Naive B cell (primary cell): ENCODE measurements around the gene ME3. TPM values are rescaled to one million over a fixed set of nuclear protein-coding genes. Genes with fewer than 3 reads are reported as not detected.

Source experiments
- ATAC-seq, 2 donors: fragments of 150-1000 bp; cut with Tn5 transposase; 2 replicates each; pipeline ENCODE4 v1.10.0; 2021; ENCODE audit warnings: low read depth in 2 of 2, mild to moderate bottlenecking in 2 of 2, moderate library complexity in 2 of 2
- DNase-seq: peaks from one replicate; pipeline ENCODE4 v3.0.0; 2022
- H3K27ac Mint-ChIP-seq, 6 donors: one replicate each; pipeline ENCODE4 v1.8.0; 2020 to 2022; ENCODE audit warnings: mild to moderate bottlenecking in 6 of 6, mixed read lengths in 6 of 6, moderate library complexity in 5 of 6, inconsistent platforms in 2 of 6
- H3K27me3 Mint-ChIP-seq, 3 donors: one replicate each; pipeline ENCODE4 v1.8.0; 2021 to 2022; ENCODE audit warnings: mixed read lengths in 3 of 3, mild to moderate bottlenecking in 1 of 3
- H3K36me3 Mint-ChIP-seq, 2 donors: one replicate each; pipeline ENCODE4 v1.8.0; 2020 to 2022; ENCODE audit warnings: mixed read lengths in 2 of 2, inconsistent platforms in 1 of 2, mild to moderate bottlenecking in 1 of 2
- H3K4me1 Mint-ChIP-seq, 3 donors: one replicate each; pipeline ENCODE4 v1.8.0; 2020 to 2022; ENCODE audit warnings: mixed read lengths in 3 of 3, inconsistent platforms in 1 of 3, mild to moderate bottlenecking in 1 of 3, moderate library complexity in 1 of 3
- H3K4me3 Mint-ChIP-seq, 8 donors: one replicate each; pipeline ENCODE4 v1.8.0; 2020 to 2022; ENCODE audit warnings: mild to moderate bottlenecking in 8 of 8, mixed read lengths in 8 of 8, moderate library complexity in 8 of 8, inconsistent platforms in 2 of 8
- H3K9me3 Mint-ChIP-seq, 7 donors: one replicate each; pipeline ENCODE4 v1.8.0; 2020 to 2022; ENCODE audit warnings: mixed read lengths in 7 of 7, mild to moderate bottlenecking in 5 of 7, inconsistent platforms in 2 of 7, moderate library complexity in 1 of 7
- polyA plus RNA-seq, 6 donors: library from polyadenylated mRNA; unstranded; fragments of 300-500 nt; fragmentation: Illumina TruSeq; gene quantifications; one replicate each; pipeline ENCODE4 v1.2.3, GENCODE V29; 2021; ENCODE audit warnings: low read depth in 6 of 6

The ME3 gene
- polyA plus RNA-seq, 6 donors from 2014 or later, result not detected

DNA sequence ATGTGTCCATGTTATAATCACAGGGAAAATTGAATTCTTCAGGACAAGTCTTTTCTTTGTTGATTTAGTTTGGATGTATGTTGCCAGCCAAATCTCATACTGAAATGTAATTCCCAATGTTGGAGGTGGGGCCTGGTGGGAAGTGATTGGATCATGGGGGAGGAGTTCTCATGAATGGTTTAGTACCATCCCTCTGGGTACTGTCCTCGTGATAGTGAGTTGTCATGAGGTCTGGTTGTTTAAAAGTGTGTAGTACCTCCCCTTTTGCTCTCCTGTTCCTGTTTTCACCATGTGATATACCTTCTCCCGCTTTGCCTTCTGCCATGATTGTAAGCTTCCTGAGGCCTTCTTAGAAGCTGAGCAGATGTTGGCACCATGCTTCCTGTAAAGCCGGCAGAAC is 197.4 kb downstream of the ME3 start:
- ATAC-seq (no peak), DNase-seq (no peak)
- peaks cover 0 to 8% (median 0%) of the 10 kb centered on the region in 3 donors for H3K27me3 Mint-ChIP-seq
- H3K4me3 Mint-ChIP-seq, result no peak overlapping the region
- peaks cover 0 to 6% (median 0%) of the 10 kb centered on the region in 3 donors for H3K4me1 Mint-ChIP-seq
- no peaks in the 10 kb centered on the region for H3K9me3 Mint-ChIP-seq
- no peak overlapping the region for H3K27ac Mint-ChIP-seq
- no peaks in the 10 kb centered on the region for H3K36me3 Mint-ChIP-seq

- Mint-ChIP-seq H3K36me3 (no peaks in the 10 kb centered on the region), H3K27ac (peak overlapping the region in 1 of 6 donors; percentile 16), H3K9me3 (no peaks in the 10 kb centered on the region), H3K4me3 (no peak overlapping the region), H3K27me3 (peaks cover 0 to 8% (median 0%) of the 10 kb centered on the region in 3 donors), H3K4me1 (peaks cover 0 to 6% (median 0%) of the 10 kb centered on the region in 3 donors)
- ATAC-seq, result no peak
- DNase-seq, result no peak
Measured at GRCh38 chr11:86473991-86474833, 198.2 kb downstream of the ME3 start.

DNA sequence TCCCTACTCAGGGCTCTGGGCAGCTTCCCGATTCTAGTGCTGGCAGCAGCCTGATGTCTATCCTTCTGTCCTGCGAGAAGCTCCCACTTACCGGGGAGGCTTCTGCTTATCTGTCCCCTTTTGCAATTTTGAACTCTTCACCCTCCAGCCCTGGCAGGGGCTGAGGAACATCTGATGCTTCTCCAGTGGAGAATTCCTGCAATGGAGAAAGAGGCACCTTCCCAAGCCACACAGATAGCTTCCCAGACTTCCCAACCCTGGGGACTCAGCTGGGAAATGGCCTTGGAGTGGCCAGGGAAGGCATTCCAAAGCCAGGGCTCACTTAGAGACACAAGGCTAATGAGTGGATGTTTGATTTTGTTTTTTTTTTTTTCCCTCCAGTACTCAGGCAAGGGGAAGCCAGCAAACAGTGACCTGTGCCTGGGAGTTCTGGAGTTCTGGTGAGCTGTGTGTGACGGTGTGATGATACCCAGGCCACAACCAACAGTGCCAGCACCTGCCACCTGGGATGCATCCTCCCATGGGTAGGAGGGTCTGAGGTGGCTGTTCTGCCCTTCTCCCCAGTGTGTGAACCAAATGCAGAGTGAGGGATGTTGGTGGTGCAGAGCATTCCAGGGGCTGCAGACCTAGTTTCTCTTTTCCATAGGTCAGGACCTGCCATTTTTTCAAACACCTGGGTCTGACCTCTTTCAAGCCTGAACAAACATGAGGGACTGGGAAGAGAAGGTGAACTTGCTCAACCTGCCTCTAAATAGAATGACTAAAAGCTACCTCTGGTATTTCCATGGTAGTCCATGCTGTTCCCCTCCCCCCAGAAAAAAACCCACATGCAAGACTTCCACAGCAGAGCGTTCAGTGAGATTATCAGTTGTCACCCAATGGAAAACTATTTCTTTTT is 202.7 kb downstream of the ME3 start:
- peaks cover 0 to 6% (median 0%) of the 10 kb centered on the region in 3 donors for H3K4me1 Mint-ChIP-seq
- no peak overlapping the region for H3K27ac Mint-ChIP-seq
- H3K27me3 Mint-ChIP-seq, result peaks cover 0 to 8% (median 0%) of the 10 kb centered on the region in 3 donors
- no peak for ATAC-seq
- H3K4me3 Mint-ChIP-seq, result no peak overlapping the region
- no peak for DNase-seq
- no peaks in the 10 kb centered on the region for H3K9me3 Mint-ChIP-seq
- no peaks in the 10 kb centered on the region for H3K36me3 Mint-ChIP-seq

GRCh38 chr11:86468169-86468568 is 204.2 kb downstream of the ME3 start:
- Mint-ChIP-seq H3K27me3 (peaks cover 0 to 8% (median 0%) of the 10 kb centered on the region in 3 donors), H3K4me1 (peaks cover 0 to 6% (median 0%) of the 10 kb centered on the region in 3 donors), H3K4me3 (no peak overlapping the region), H3K27ac (no peak overlapping the region), H3K9me3 (no peaks in the 10 kb centered on the region), H3K36me3 (no peaks in the 10 kb centered on the region)
- no peak for DNase-seq
- no peak for ATAC-seq

GRCh38 chr11:86464509-86465221 is 207.8 kb downstream of the ME3 start:
- DNase-seq (no peak), ATAC-seq (no peak)
- no peak overlapping the region for H3K27ac Mint-ChIP-seq
- no peaks in the 10 kb centered on the region for H3K9me3 Mint-ChIP-seq
- H3K4me1 Mint-ChIP-seq, result no peaks in the 10 kb centered on the region
- H3K36me3 Mint-ChIP-seq, result no peaks in the 10 kb centered on the region
- no peak overlapping the region for H3K4me3 Mint-ChIP-seq
- no peaks in the 10 kb centered on the region for H3K27me3 Mint-ChIP-seq

- Mint-ChIP-seq H3K9me3 (no peaks in the 10 kb centered on the region), H3K36me3 (no peaks in the 10 kb centered on the region), H3K27ac (no peak overlapping the region), H3K4me3 (no peak overlapping the region), H3K4me1 (no peaks in the 10 kb centered on the region), H3K27me3 (no peaks in the 10 kb centered on the region)
- DNase-seq, result no peak
- no peak for ATAC-seq
Measured at GRCh38 chr11:86463955-86464354, 208.5 kb downstream of the ME3 start.

GRCh38 chr11:86463120-86463519 is 209.3 kb downstream of the ME3 start:
- Mint-ChIP-seq H3K4me3 (no peak overlapping the region), H3K27ac (no peak overlapping the region), H3K9me3 (no peaks in the 10 kb centered on the region), H3K36me3 (no peaks in the 10 kb centered on the region), H3K4me1 (no peaks in the 10 kb centered on the region), H3K27me3 (no peaks in the 10 kb centered on the region)
- DNase-seq (no peak), ATAC-seq (no peak)

GRCh38 chr11:86461892-86462291 is 210.5 kb downstream of the ME3 start:
- ATAC-seq (no peak), DNase-seq (no peak)
- H3K4me1 Mint-ChIP-seq, result no peaks in the 10 kb centered on the region
- no peak overlapping the region for H3K27ac Mint-ChIP-seq
- H3K27me3 Mint-ChIP-seq, result no peaks in the 10 kb centered on the region
- H3K9me3 Mint-ChIP-seq, result no peaks in the 10 kb centered on the region
- no peaks in the 10 kb centered on the region for H3K36me3 Mint-ChIP-seq
- H3K4me3 Mint-ChIP-seq, result no peak overlapping the region

GRCh38 chr11:86460461-86461385 is 211.7 kb downstream of the ME3 start:
- Mint-ChIP-seq H3K36me3 (no peaks in the 10 kb centered on the region), H3K27me3 (no peaks in the 10 kb centered on the region), H3K4me1 (peaks cover 5 to 7% (median 5%) of the 10 kb centered on the region in 3 donors), H3K9me3 (no peaks in the 10 kb centered on the region), H3K4me3 (peak overlapping the region in 1 of 8 donors; percentile 73), H3K27ac (peak overlapping the region in 2 of 6 donors; percentile 13 to 56)
- no peak for ATAC-seq
- no peak for DNase-seq

- no peak for ATAC-seq
- DNase-seq, result no peak
- Mint-ChIP-seq H3K9me3 (no peaks in the 10 kb centered on the region), H3K4me3 (no peak overlapping the region), H3K4me1 (peaks cover 5 to 7% (median 5%) of the 10 kb centered on the region in 3 donors), H3K27ac (no peak overlapping the region), H3K27me3 (no peaks in the 10 kb centered on the region), H3K36me3 (no peaks in the 10 kb centered on the region)
Measured at GRCh38 chr11:86459682-86460460, 212.5 kb downstream of the ME3 start.

DNA sequence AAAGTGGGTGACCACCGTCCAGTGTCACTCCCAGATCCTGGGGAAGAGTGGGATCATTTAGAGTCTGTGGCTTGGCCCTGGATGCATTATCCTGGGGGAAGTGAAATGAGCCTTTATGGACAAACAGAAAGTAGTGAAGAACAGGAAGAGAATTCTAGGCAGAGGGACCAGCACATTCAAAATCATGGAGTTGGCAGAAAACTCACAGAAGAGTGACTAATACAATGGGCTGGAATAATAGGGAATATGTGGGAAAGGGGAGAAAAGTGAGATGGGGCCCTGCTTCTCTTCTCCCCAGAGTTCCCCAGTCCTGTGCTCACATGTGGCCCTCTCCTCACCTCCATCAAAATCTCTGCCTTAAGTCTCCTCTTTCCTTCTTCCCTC is 213.4 kb downstream of the ME3 start:
- peaks cover 5 to 8% (median 7%) of the 10 kb centered on the region in 3 donors for H3K4me1 Mint-ChIP-seq
- peak overlapping the region in 2 of 6 donors; percentile 19 to 24 for H3K27ac Mint-ChIP-seq
- ATAC-seq (no peak), DNase-seq (no peak)
- H3K36me3 Mint-ChIP-seq, result no peaks in the 10 kb centered on the region
- H3K27me3 Mint-ChIP-seq, result no peaks in the 10 kb centered on the region
- H3K9me3 Mint-ChIP-seq, result no peaks in the 10 kb centered on the region
- no peak overlapping the region for H3K4me3 Mint-ChIP-seq
